H9 (cell line): ENCODE results near the gene GLT6D1. TPM values are rescaled to one million over a fixed set of nuclear protein-coding genes. Genes with fewer than 3 reads are reported as not detected.
A peak's percentile ranks its signal among the peaks of the same experiment; 100 is the strongest.

ENCODE experiments used
- DNase-seq: peaks from one replicate; pipeline ENCODE4 v3.0.0-alpha.2; 2017
- H2AFZ ChIP-seq: one replicate; pipeline ENCODE4 v1.6.1; 2013; ENCODE audit warnings: mild to moderate bottlenecking, low read length, control low read depth, moderate library complexity
- H2AK5ac ChIP-seq: 2 replicates; pipeline ENCODE4 v1.6.1; 2013; ENCODE audit warnings: low read length, control low read depth, mixed read lengths; ENCODE audit not compliant: insufficient read length
- H2BK120ac ChIP-seq: one replicate; pipeline ENCODE4 v1.6.1; 2013; ENCODE audit warnings: low read depth, mild to moderate bottlenecking, low read length, control low read depth, inconsistent platforms; ENCODE audit not compliant: poor library complexity, severe bottlenecking
- H2BK12ac ChIP-seq: 2 replicates; pipeline ENCODE4 v1.6.1; 2013; ENCODE audit warnings: low read length, control low read depth, mixed read lengths, low read depth; ENCODE audit not compliant: insufficient read length
- H2BK15ac ChIP-seq: 2 replicates; pipeline ENCODE4 v1.6.1; 2013; ENCODE audit warnings: low read depth, low read length, control low read depth
- H2BK20ac ChIP-seq: one replicate; pipeline ENCODE4 v1.6.1; 2013; ENCODE audit warnings: low read depth, mild to moderate bottlenecking, low read length, control low read depth, inconsistent platforms; ENCODE audit not compliant: poor library complexity, severe bottlenecking
- H2BK5ac ChIP-seq: 2 replicates; pipeline ENCODE4 v1.6.1; 2013; ENCODE audit warnings: low read length, control low read depth, mixed read lengths; ENCODE audit not compliant: insufficient read length
- H3K14ac ChIP-seq: 2 replicates; pipeline ENCODE4 v1.6.1; 2013; ENCODE audit warnings: low read length, control low read depth; ENCODE audit not compliant: insufficient read depth
- H3K18ac ChIP-seq: 2 replicates; pipeline ENCODE4 v1.6.1; 2013; ENCODE audit warnings: low read depth, mild to moderate bottlenecking, mixed read lengths, low read length, control low read depth; ENCODE audit not compliant: insufficient read length
- H3K23ac ChIP-seq: 2 replicates; pipeline ENCODE4 v1.6.1; 2013; ENCODE audit warnings: low read length, control low read depth, mixed read lengths, low read depth; ENCODE audit not compliant: insufficient read length
- H3K23me2 ChIP-seq: 2 replicates; pipeline ENCODE4 v1.6.1; 2013; ENCODE audit warnings: low read depth, mild to moderate bottlenecking, mixed read lengths, low read length, control low read depth; ENCODE audit not compliant: insufficient read length, poor library complexity, severe bottlenecking
- H3K27ac ChIP-seq: 2 replicates; pipeline ENCODE4 v1.5.1; 2013; ENCODE audit warnings: low read length, control low read depth, mixed read lengths, low read depth; ENCODE audit not compliant: insufficient read length
- H3K27me3 ChIP-seq: 2 replicates; pipeline ENCODE4 v1.6.1; 2013; ENCODE audit warnings: low read length, control low read depth, inconsistent platforms; ENCODE audit not compliant: insufficient read depth
- H3K4ac ChIP-seq: 2 replicates; pipeline ENCODE4 v1.6.1; 2013; ENCODE audit warnings: low read depth, mild to moderate bottlenecking, control low read depth, inconsistent platforms, low read length, moderate library complexity
- H3K4me1 ChIP-seq: 2 replicates; pipeline ENCODE4 v1.6.1; 2013; ENCODE audit warnings: low read length, control low read depth, inconsistent platforms; ENCODE audit not compliant: insufficient read depth
- H3K4me2 ChIP-seq: 2 replicates; pipeline ENCODE4 v1.6.1; 2013; ENCODE audit warnings: low read length, control low read depth, mixed read lengths; ENCODE audit not compliant: insufficient read length, insufficient read depth
- H3K56ac ChIP-seq: 2 replicates; pipeline ENCODE4 v1.6.1; 2013; ENCODE audit warnings: low read depth, mild to moderate bottlenecking, mixed read lengths, low read length, control low read depth; ENCODE audit not compliant: insufficient read length
- H3K79me1 ChIP-seq: 2 replicates; pipeline ENCODE4 v1.6.1; 2013; ENCODE audit warnings: low read depth, mild to moderate bottlenecking, moderate library complexity, low read length, control low read depth, inconsistent platforms; ENCODE audit not compliant: insufficient read depth, poor library complexity, severe bottlenecking
- H3K79me2 ChIP-seq: 2 replicates; pipeline ENCODE4 v1.6.1; 2013; ENCODE audit warnings: low read length, control low read depth, inconsistent platforms; ENCODE audit not compliant: insufficient read depth
- H3K9ac ChIP-seq: 2 replicates; pipeline ENCODE4 v1.6.1; 2013; ENCODE audit warnings: low read length, control low read depth, mixed read lengths; ENCODE audit not compliant: insufficient read length; ENCODE audit errors: extremely low read depth
- H3K9me3 ChIP-seq: one replicate; pipeline ENCODE4 v1.6.1; 2013; ENCODE audit warnings: low read depth, low read length, inconsistent platforms; ENCODE audit not compliant: control insufficient read depth
- H3T11ph ChIP-seq: one replicate; pipeline ENCODE4 v1.6.1; 2013; ENCODE audit warnings: mild to moderate bottlenecking, low read length, control low read depth, inconsistent platforms
- H4K20me1 ChIP-seq: one replicate; pipeline ENCODE4 v1.6.1; 2013; ENCODE audit not compliant: control insufficient read depth, insufficient read length, insufficient read depth
- H4K5ac ChIP-seq: 2 replicates; pipeline ENCODE4 v1.6.1; 2013; ENCODE audit warnings: low read depth, mild to moderate bottlenecking, mixed read lengths, low read length, control low read depth; ENCODE audit not compliant: insufficient read length
- H4K8ac ChIP-seq: replicated peaks from 2 replicates; pipeline ENCODE4 v1.6.1; 2013; ENCODE audit warnings: low read length, control low read depth, mixed read lengths, low read depth; ENCODE audit not compliant: insufficient read length
- H4K91ac ChIP-seq: 2 replicates; pipeline ENCODE4 v1.6.1; 2013; ENCODE audit warnings: low read depth, mild to moderate bottlenecking, moderate library complexity, mixed read lengths, low read length, control low read depth; ENCODE audit not compliant: insufficient read length
- H3K27ac Mint-ChIP-seq, 3 experiments: 2 replicates in 2 of 3; 3 replicates in 1 of 3; pipeline ENCODE4 v1.8.0; 2020 to 2021; ENCODE audit warnings: mixed read lengths in 3 of 3, mild to moderate bottlenecking in 1 of 3, moderate library complexity in 1 of 3
- H3K27me3 Mint-ChIP-seq: 2 replicates; pipeline ENCODE4 v1.8.0; 2021; ENCODE audit warnings: low read depth, mild to moderate bottlenecking, moderate library complexity, mixed read lengths
- H3K36me3 Mint-ChIP-seq, 3 experiments: 2 replicates in 2 of 3; 3 replicates in 1 of 3; pipeline ENCODE4 v1.8.0; 2020 to 2021; ENCODE audit warnings: low read depth in 3 of 3, mixed read lengths in 3 of 3; ENCODE audit not compliant: insufficient read depth in 1 of 3
- H3K4me1 Mint-ChIP-seq, 2 experiments: 2 replicates each; pipeline ENCODE4 v1.8.0; 2020; ENCODE audit warnings: mixed read lengths in 2 of 2
- H3K4me3 Mint-ChIP-seq, 2 experiments: 2 replicates in 1 of 2; 3 replicates in 1 of 2; pipeline ENCODE4 v1.8.0; 2020 to 2021; ENCODE audit warnings: mild to moderate bottlenecking in 2 of 2, mixed read lengths in 2 of 2, moderate library complexity in 1 of 2
- H3K9me3 Mint-ChIP-seq, 2 experiments: 2 replicates in 1 of 2; 3 replicates in 1 of 2; pipeline ENCODE4 v1.8.0; 2020; ENCODE audit warnings: mild to moderate bottlenecking in 2 of 2, mixed read lengths in 2 of 2, moderate library complexity in 1 of 2
- CTCF ChIP-seq: fragments of 200-600 bp; sonication (generic); conservative IDR thresholded peaks from 3 replicates; pipeline ENCODE4 v1.8.0; 2021; ENCODE audit warnings: antibody characterized with exemption, mild to moderate bottlenecking
- WGBS: extraction: QIAGEN DNeasy Blood & Tissue Kit; methylation state at CpG from one replicate; pipeline ENCODE4 v1.1.7; 2013; ENCODE audit warnings: missing lambda C conversion rate, low lambda C conversion rate, mixed read lengths; ENCODE audit not compliant: insufficient read length; ENCODE audit errors: extremely low coverage; 5-methylcytosine and 5-hydroxymethylcytosine counted together
- total RNA-seq: library from RNA; stranded (reverse); gene quantifications from 2 replicates; pipeline ENCODE4 v1.2.1, GENCODE V29; 2021

GLT6D1 gene
- total RNA-seq, 1 experiment from 2014 or later: not detected

GRCh38 chr9:135584934-135585333 lies 54.4 kb downstream of the GLT6D1 start:
- peaks cover 6 to 9% of the 10 kb centered on the region in 2 experiments for H3K9me3 Mint-ChIP-seq
- H3K4me3 Mint-ChIP-seq: no peak overlapping the region
- H4K8ac ChIP-seq: no peak overlapping the region
- H2BK20ac ChIP-seq: no peak overlapping the region
- no peak overlapping the region for H3K4me2 ChIP-seq
- H3T11ph ChIP-seq: no peak overlapping the region
- no peak overlapping the region for H4K91ac ChIP-seq
- H3K23me2 ChIP-seq: no peaks in the 10 kb centered on the region
- H3K27ac ChIP-seq: no peak overlapping the region
- H3K9me3 ChIP-seq: no peaks in the 10 kb centered on the region
- H3K4me1 ChIP-seq: no peaks in the 10 kb centered on the region
- H3K79me1 ChIP-seq: no peaks in the 10 kb centered on the region
- H2BK5ac ChIP-seq: no peak overlapping the region
- no peak overlapping the region for H2AK5ac ChIP-seq
- H2BK120ac ChIP-seq: no peak overlapping the region
- H3K27me3 Mint-ChIP-seq: peaks cover 14% of the 10 kb centered on the region
- no peak overlapping the region for H2AFZ ChIP-seq
- H4K20me1 ChIP-seq: no peaks in the 10 kb centered on the region
- no peak overlapping the region for H3K18ac ChIP-seq
- H3K56ac ChIP-seq: no peak overlapping the region
- no peak for DNase-seq
- peak overlapping the region; percentile 14 to 56 (median 38); a peak in 4 of 7 replicates for H3K27ac Mint-ChIP-seq
- H3K23ac ChIP-seq: no peak overlapping the region
- no peak overlapping the region for H3K9ac ChIP-seq
- peak overlapping the region; percentile 49; the same call in 1 of the 2 replicates for H3K14ac ChIP-seq
- H2BK12ac ChIP-seq: no peak overlapping the region
- H3K27me3 ChIP-seq: no peaks in the 10 kb centered on the region
- no peak overlapping the region for H3K4ac ChIP-seq
- H3K36me3 Mint-ChIP-seq: peaks cover 0 to 3% (median 0%) of the 10 kb centered on the region in 3 experiments; a peak in 1 of 7 replicates
- no peak overlapping the region for H4K5ac ChIP-seq
- H2BK15ac ChIP-seq: no peak overlapping the region
- no peak for TF ChIP-seq CTCF
- peaks cover 0 to 2% of the 10 kb centered on the region in 2 experiments; a peak in 2 of 4 replicates for H3K4me1 Mint-ChIP-seq
- no CpG with 5 or more reads among the region's 16 CpGs for WGBS
- no peaks in the 10 kb centered on the region for H3K79me2 ChIP-seq
